SK-N-SH (cell line): Measurements from ENCODE around the gene SMARCA4. TPM values are rescaled to one million over a fixed set of nuclear protein-coding genes. Genes with fewer than 3 reads are reported as not detected.

Experiments used
- CTCF ChIA-PET: fragments of 300-600, 350-600 bp; formaldehyde crosslinking; extraction: SDS; loops from one replicate; lab custom pipeline; 2021; lab: Yijun Ruan, JAX
- POLR2A ChIA-PET: fragments of 350-600 bp; sonication (Branson Sonifier 250); formaldehyde crosslinking; extraction: SDS; loops from one replicate; lab custom pipeline; 2020; ENCODE audit warnings: antibody characterized with exemption, inconsistent platforms; lab: Yijun Ruan, JAX
- DNase-seq: peaks from one replicate; pipeline ENCODE4 v3.0.0; 2012
- H2AFZ ChIP-seq: fragments of 200-600 bp; sonication (generic); 2 replicates; pipeline ENCODE4 v1.8.1; 2016; ENCODE audit warnings: antibody characterized with exemption, mild to moderate bottlenecking, low read depth
- H3F3A ChIP-seq: fragments of 200-600 bp; sonication (generic); replicated peaks from 2 replicates; pipeline ENCODE3; 2016; ENCODE audit warnings: antibody characterized with exemption, mild to moderate bottlenecking; ENCODE audit not compliant: insufficient read depth
- H3K27ac ChIP-seq, 2 experiments: fragments of 200-500 bp in 1 of 2; fragments of 200-600 bp in 1 of 2; sonication (Bioruptor generic) in 1 of 2; sonication (generic), shearing (Covaris generic) in 1 of 2; 2 replicates each; pipeline versions ENCODE4 v1.5.1 to v1.6.1; 2014 to 2016; ENCODE audit warnings: low read depth in 2 of 2, inconsistent platforms in 1 of 2, low read length in 1 of 2, mild to moderate bottlenecking in 1 of 2, mixed read lengths in 1 of 2
- H3K27me3 ChIP-seq: fragments of 200-600 bp; sonication (generic), shearing (Covaris generic); 2 replicates; pipeline ENCODE4 v1.6.1; 2016; ENCODE audit warnings: mixed run types; ENCODE audit not compliant: insufficient read depth
- H3K36me3 ChIP-seq, 2 experiments: fragments of 200-500 bp in 1 of 2; fragments of 200-600 bp in 1 of 2; sonication (Bioruptor generic) in 1 of 2; sonication (generic) in 1 of 2; replicated peaks in 1 of 2; 2 replicates each; pipeline versions ENCODE3 to v1.5.1; 2014 to 2016; ENCODE audit warnings: low read length in 1 of 2, mild to moderate bottlenecking in 1 of 2; ENCODE audit not compliant: insufficient read depth in 2 of 2, control insufficient read depth in 1 of 2
- H3K4me1 ChIP-seq, 2 experiments: fragments of 200-500 bp in 1 of 2; fragments of 200-600 bp in 1 of 2; sonication (Bioruptor generic) in 1 of 2; sonication (generic), shearing (Covaris generic) in 1 of 2; 2 replicates each; pipeline versions ENCODE4 v1.5.1 to v1.6.1; 2014 to 2016; ENCODE audit warnings: low read depth in 1 of 2, low read length in 1 of 2, mixed run types in 1 of 2; ENCODE audit not compliant: insufficient read depth in 2 of 2, control insufficient read depth in 1 of 2
- H3K4me2 ChIP-seq: fragments of 200-600 bp; sonication (generic), shearing (Covaris generic); 2 replicates; pipeline ENCODE4 v1.6.1; 2017; ENCODE audit warnings: mixed run types
- H3K4me3 ChIP-seq, 2 experiments: fragments of 200-500 bp in 1 of 2; fragments of 200-600 bp in 1 of 2; sonication (Bioruptor generic) in 1 of 2; sonication (generic), shearing (Covaris generic) in 1 of 2; 2 replicates each; pipeline versions ENCODE4 v1.5.1 to v1.8.1; 2014 to 2016; ENCODE audit warnings: low read depth in 2 of 2, inconsistent platforms in 1 of 2, low read length in 1 of 2, mild to moderate bottlenecking in 1 of 2, mixed read lengths in 1 of 2, moderate library complexity in 1 of 2
- H3K79me2 ChIP-seq: fragments of 200-600 bp; sonication (generic); 2 replicates; pipeline ENCODE4 v1.8.1; 2017; ENCODE audit warnings: mild to moderate bottlenecking; ENCODE audit not compliant: insufficient read depth
- H3K9ac ChIP-seq: fragments of 200-600 bp; sonication (generic); 2 replicates; pipeline ENCODE4 v1.6.1; 2017; ENCODE audit warnings: mixed run types
- H3K9me2 ChIP-seq: fragments of 200-600 bp; sonication (generic); 2 replicates; pipeline ENCODE4 v1.6.1; 2017; ENCODE audit warnings: mixed run types
- H3K9me3 ChIP-seq: fragments of 200-600 bp; sonication (generic); 2 replicates; pipeline ENCODE4 v1.6.1; 2017; ENCODE audit warnings: mixed run types, mild to moderate bottlenecking, moderate library complexity
- H4K20me1 ChIP-seq: fragments of 200-600 bp; sonication (generic); 2 replicates; pipeline ENCODE4 v1.6.1; 2017; ENCODE audit warnings: mild to moderate bottlenecking, mixed run types; ENCODE audit not compliant: insufficient read depth
- CTCF ChIP-seq: fragments of 200-600 bp; sonication (generic); IDR thresholded peaks from 2 replicates; pipeline ENCODE4 v1.6.1; 2017; ENCODE audit warnings: antibody characterized with exemption, mild to moderate bottlenecking, moderate library complexity
- FOSL2 ChIP-seq: IDR thresholded peaks from 2 replicates; pipeline ENCODE4 v1.4.0; 2012; ENCODE audit warnings: low read depth, mild to moderate bottlenecking, moderate library complexity, borderline replicate concordance
- JUND ChIP-seq: IDR thresholded peaks from 2 replicates; pipeline ENCODE4 v1.4.0; 2012
- MEF2A ChIP-seq: IDR thresholded peaks from 2 replicates; pipeline ENCODE4 v1.4.0; 2012; ENCODE audit warnings: low read depth, borderline replicate concordance
- NFIC ChIP-seq: IDR thresholded peaks from 2 replicates; pipeline ENCODE4 v1.4.0; 2012; ENCODE audit warnings: borderline replicate concordance
- NRF1 ChIP-seq: IDR thresholded peaks from 2 replicates; pipeline ENCODE4 v1.6.1; 2012; ENCODE audit warnings: low read depth, mild to moderate bottlenecking, low read length
- USF1 ChIP-seq: IDR thresholded peaks from 2 replicates; pipeline ENCODE4 v1.4.0; 2012; ENCODE audit warnings: low read depth, borderline replicate concordance
- USF2 ChIP-seq: fragments of 150-350 bp; IDR thresholded peaks from 2 replicates; pipeline ENCODE4 v1.6.1; 2017; ENCODE audit warnings: antibody characterized with exemption, low read length, low read depth, borderline replicate concordance
- ZBTB33 ChIP-seq: IDR thresholded peaks from 2 replicates; pipeline ENCODE4 v1.4.0; 2012; ENCODE audit warnings: low read depth, borderline replicate concordance
- WGBS: methylation state at CpG from one replicate; pipeline ENCODE4 v1.1.6; 2017; ENCODE audit warnings: low lambda C conversion rate; 5-methylcytosine and 5-hydroxymethylcytosine counted together
- polyA plus RNA-seq, 3 experiments: library from polyadenylated mRNA; depleted of rRNA; stranded (reverse); fragments of >200 nt; gene quantifications; 2 replicates each; pipeline ENCODE4 v1.2.3, GENCODE V29; 2012

The SMARCA4 gene
- polyA plus RNA-seq, 1 of the 3 experiments (the other 2 are of a cell fraction), result 90.7 TPM

GRCh38 chr19:10929402-10929794 lies 31.4 kb upstream of the SMARCA4 start (continued):
- TF ChIP-seq USF2, result no peak

GRCh38 chr19:10935371-10936059 lies 25.3 kb upstream of the SMARCA4 start:
- Histone ChIP-seq H3K27ac (no peak overlapping the region), H3K4me1 (peaks cover 0 to 8% of the 10 kb centered on the region in 2 experiments; a peak in 2 of 4 replicates), H3K36me3 (peaks cover 0 to 14% of the 10 kb centered on the region in 2 experiments), H3K9ac (no peak overlapping the region), H3K4me2 (no peak overlapping the region), H3K4me3 (no peak overlapping the region), H3K9me3 (no peaks in the 10 kb centered on the region), H3F3A (peaks cover 18% of the 10 kb centered on the region), H3K79me2 (peaks cover 27% of the 10 kb centered on the region), H3K9me2 (no peaks in the 10 kb centered on the region), H3K27me3 (no peaks in the 10 kb centered on the region), H2AFZ (no peak overlapping the region), H4K20me1 (no peaks in the 10 kb centered on the region)
- 96% methylated on average over 6 of the region's 9 CpGs for WGBS
- CTCF ChIA-PET, result interaction anchor here (0.7 to 3.1 kb wide), 32 partner anchors 8 to 698 kb away, joined by 3 to 20 read pairs (median 5); partner anchors contain the start of gene SMARCA4
- no peak for DNase-seq
- POLR2A ChIA-PET, result no interaction called here
- no peak for TF ChIP-seq NFIC
- no peak for TF ChIP-seq FOSL2
- TF ChIP-seq USF1, result no peak
- no peak for TF ChIP-seq JUND
- TF ChIP-seq MEF2A, result no peak
- TF ChIP-seq CTCF, result no peak
- no peak for TF ChIP-seq USF2
- TF ChIP-seq ZBTB33, result no peak
- no peak for TF ChIP-seq NRF1
